T follicular helper cell (primary cell): ENCODE measurements around the gene TMEM132A.
A peak's percentile ranks its signal among the peaks of the same experiment; 100 is the strongest.
"Not testable (repeated sequence)": the region's sequence is repeated elsewhere in the genome, so short reads cannot be mapped to it uniquely, and the experiment has no call there.

ENCODE experiments used
- DNase-seq: peaks from one replicate; pipeline ENCODE4 v3.0.0-alpha.2; 2020; ENCODE audit warnings: low read depth

TMEM132A gene

DNA sequence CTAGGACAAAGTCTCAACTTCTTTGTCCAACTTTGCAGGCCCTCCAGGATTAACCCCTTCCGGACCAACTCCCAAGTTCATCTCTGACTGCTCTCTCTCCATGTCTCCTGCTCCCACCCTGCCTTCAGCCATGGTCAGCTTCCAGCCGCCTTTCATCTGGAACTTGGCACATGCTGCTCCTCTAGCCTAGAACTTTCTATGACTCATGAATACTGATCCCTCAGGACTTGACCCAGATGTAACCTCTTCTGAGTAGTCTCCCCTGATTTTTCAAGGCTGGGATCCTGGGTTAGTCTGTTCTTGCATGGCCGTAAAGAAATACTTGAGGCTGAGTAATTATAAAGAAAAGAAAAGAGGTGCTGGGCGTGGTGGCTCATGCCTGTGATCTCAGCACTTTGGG, 32.9 kb downstream of the TMEM132A start:
- no peak for DNase-seq

DNA sequence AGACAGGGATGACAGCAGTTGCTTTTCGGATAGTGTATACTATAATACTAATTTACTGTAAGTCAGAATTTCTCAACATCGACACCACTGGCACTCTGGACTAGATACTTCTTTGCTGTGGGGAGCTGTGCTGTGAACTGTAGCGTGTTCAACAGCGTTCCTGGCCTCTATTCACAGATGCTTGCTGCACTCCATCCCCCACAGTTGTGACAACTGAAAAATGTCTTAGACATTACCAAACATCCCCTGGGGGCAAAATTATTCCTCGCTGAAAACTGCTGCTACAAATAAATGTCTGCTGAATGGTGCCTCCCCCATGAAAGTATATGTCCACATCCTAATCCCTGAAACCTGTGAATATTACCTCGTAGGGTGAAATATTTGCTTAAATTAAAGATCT, 35.2 kb downstream of the TMEM132A start:
- no peak for DNase-seq

DNA sequence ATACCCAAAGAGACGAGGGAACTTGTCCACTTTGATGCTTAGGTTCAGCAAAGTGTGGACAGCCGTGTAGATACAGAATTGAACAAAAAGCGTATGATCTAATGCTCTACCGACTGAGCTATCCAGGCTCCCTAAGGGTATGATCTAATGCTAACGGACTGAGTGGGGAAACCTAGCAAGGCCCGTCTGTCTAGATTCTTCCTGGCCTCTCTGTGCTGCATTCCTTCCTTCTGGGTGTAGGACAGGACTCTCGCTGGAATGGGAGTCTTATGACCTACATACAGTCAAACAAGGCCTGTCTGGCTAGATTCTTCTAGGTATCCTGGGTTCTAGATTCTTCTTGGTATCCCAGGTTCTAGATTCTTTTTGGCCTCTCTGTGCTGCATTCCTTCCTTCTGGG, 36.1 kb downstream of the TMEM132A start:
- no peak for DNase-seq

DNA sequence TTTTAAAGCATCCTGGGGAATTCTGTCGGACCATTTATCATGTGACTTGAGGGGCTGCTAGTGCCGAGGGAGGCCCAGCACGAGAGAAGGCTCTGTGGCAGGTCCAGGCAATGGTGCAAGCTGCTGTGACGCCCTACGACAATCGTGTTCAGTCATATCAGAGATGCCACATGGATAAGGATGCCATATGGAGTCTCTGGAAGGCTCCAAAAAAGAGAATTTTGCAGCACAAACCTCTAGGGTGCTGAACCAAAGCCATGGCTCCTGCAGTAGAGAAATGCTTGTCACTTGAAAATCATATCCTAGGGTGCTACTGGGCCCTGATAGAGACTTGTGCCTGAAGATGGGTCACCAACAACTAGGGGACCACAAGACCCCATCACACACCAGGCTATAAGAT, 40.5 kb downstream of the TMEM132A start:
- no peak for DNase-seq

DNA sequence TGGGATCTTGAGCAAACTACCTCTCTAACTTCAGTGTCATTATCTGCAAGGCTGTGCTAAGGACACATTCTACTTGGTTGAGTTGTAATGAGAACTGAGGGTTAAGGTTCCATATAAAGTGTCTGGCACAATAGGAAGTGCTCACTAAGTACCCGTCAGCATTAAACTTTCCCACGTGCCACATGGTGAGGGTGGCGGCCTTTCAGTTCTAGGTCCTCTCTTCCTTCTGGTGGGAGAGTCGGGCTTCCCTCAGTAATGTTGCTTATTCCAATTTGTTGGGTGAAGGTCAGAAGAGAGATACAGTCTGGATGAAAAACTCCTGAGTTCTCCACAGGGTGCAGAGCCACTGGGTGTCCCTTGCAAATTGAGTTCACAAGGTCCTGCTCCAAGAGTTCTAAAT, 42.6 kb downstream of the TMEM132A start:
- DNase-seq, result no peak

DNA sequence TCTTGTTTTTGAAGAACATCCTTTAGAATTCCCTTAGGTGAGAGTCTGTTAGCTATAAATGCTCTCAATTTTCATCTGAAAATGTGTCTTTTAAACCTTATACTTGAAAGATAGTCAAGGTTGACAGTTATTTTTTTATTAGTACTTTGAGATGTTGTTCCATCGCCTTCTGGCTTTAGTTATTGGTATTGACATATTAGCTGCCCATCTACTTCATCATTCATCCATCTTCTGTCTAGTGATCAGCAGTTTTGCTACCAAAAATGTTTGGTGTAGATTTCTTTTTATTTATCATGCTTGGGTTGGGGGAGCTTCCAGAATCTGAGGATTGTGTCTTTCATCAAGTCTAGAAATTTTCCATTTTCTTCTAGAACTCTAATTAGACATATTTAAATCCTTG, 44.0 kb downstream of the TMEM132A start:
- no peak for DNase-seq

DNA sequence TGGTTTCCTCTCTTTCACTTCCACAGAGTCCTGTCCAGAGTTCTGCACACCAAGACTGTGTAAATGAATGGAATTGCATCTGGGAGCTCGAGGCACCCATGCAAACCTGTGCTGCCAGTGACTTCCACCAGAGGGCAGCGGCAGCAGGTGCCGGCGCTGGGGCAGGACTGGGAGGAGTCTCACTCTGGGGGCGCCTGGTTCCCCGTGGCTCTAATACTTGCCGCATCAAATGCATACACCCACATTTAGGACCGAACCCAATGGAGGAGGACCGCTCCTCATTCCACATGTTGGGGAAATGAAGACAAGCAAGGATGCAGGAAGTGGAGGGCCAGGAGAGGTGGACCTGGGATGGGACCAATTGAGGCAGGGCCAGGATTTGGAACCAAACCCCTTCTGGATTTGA, 46.1 kb downstream of the TMEM132A start:
- DNase-seq, result peak; percentile 78

DNA sequence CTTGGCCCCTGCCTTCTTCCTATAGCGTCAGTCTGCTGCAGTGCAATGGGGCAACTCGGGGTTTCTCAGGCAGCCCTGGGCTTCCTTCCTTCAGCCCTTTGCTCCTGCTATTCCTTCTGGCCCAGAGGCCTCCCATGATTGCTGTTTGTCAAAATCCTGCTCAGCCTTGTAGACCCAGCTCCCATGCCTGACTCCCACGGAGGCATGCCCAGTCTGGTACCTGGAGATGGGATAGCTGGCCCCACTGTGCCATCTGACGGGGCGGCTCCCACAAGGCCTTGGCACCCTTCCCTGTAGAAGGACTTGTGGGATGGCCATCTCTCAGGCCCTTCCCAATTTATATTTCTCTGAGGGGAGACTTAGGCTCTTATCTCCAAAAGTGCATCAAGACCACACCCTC, 46.6 kb downstream of the TMEM132A start:
- no peak for DNase-seq

DNA sequence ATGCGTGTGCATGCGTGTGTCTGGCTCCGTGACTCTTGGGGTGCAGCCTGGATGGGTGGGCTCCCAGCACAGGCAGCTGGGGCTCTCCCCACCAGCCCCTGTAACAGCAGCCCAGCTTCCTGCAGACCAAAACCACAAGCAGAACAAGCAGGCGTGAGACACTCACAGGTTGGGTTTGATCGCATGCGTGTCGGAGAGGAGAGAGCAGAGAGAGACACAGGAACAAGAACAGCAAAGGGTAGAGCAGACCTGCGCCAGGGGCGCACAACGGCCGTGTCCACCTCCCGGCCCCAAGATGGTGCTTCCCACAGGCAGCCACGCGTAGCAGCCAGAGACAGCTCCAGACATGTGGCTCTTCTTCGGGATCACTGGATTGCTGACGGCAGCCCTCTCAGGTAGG, 47.3 kb downstream of the TMEM132A start, which contains the start of gene CD6:
Gene CD6, plus strand, starts transcription at position 161 of the 400 bp plus-strand sequence. Its CDS starts 186 bp downstream, at position 347.
- DNase-seq, result peak; percentile 56

DNA sequence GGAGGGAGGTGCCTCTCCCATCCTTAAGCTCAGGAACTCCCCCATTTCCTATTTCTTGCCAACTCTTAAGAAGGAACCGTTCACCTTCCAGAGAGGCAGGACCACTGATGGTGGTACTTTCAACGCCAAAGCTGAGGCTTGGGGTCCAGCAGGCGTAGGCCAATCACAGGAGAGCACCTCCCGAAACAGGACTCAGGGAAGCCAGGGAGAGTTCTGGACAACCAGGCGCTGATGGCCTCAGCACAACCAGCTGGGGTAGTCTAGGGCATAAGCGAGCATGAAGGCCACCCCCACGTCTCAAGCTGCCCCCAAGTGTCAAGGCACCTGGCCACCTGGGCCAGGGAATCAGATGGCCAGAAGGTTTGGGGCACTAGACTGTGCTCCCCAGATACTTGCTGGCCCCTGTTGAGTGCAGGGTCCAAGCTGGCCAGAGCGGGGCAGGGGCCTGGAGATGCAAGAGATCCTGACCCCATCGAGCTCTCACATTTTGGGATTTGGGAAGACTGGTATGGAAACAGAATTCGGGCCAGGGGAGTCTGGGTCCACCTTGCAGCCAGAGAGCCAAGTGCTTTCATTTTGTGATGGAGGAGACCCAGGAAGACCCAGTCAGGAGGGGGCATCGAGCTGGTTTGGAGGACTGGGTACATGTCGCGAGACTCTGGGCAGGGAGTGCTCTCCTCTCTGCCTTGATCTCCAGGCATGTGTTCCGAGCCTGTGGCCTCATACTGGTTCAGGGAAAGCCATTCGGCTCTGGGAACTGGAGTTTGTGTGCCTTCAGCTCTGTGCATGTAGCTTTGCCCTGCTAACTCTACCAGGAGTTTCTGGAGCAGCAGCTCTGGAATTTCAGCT, 48.1 kb downstream of the TMEM132A start:
- DNase-seq, result no peak

DNA sequence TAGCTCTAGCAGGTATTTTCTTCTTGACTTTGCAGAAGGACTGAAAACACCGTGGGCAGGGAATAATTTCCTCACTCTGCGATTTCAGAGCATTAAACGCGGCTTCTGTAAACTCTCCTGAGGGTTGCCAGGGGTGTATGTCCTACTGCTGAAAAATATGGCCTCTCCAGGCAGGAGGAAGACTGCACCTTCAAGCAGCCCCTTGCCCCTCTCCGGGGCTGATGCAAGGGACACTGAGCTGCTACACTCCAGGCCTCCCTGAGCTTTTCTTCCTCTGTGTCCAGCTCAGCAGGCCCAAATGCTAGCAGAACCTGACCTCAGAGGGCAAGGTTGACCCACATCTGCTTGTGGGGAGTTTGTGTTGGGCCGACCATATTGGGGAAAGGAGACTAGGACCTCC, 49.4 kb downstream of the TMEM132A start:
- no peak for DNase-seq

DNA sequence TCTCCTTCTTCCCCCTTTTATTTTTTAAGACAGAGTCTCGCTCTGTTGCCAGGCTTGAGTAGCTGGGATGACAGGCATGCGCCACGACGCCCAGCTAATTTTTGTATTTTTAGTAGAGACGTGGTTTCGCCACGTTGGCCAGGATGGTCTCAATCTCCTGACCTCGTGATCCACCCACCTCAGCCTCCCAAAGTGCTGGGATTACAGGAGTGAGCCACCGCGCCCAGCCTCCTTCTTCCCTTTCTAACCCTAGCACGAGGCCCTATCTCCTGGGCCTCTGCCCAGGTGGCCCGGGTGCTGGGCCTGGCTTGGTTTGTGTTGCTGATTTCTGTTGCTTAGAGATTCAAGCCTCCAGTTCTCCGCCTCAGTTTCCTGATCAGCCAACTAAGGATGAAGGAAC, 50.1 kb downstream of the TMEM132A start:
- DNase-seq, result not testable (repeated sequence)

DNA sequence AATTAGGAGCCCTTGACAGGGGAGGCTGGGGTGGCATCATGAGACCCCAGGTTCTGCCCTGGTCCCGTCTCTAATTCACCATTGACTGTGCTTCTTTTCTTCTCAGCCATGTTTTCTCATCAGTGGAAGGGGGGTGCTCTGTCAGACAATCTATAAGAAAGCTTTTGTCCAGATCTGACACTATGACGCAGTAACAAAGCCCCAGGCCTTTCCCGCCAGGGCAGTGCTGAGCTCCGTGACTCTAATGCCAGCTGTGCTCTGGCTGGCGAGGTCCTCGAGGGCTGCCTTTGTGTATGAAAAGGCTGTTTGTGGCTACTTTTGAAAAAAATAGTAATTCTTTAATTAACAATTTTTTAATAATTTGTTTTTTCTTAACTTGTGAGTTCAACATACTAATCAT, 50.5 kb downstream of the TMEM132A start:
- DNase-seq, result no peak

DNA sequence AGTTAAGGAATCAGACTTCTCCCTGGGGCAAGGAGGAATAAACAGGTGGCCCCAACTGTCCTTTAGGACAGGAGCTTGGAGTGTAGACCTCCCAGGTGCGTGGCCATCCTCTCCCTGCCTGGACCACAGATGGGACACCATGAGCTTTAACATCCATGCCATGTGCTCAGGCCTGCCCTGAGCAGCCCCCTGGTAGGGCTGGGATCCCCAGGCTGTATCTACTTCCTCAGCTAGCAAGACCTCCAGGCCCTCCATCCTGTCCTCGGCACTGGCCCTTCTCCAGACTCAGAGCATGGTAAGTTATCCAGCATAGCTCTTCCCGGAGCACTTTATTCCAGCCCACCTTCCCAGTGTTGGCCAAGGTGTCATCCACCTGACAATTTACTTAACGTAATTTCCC, 53.0 kb downstream of the TMEM132A start:
- DNase-seq, result no peak

DNA sequence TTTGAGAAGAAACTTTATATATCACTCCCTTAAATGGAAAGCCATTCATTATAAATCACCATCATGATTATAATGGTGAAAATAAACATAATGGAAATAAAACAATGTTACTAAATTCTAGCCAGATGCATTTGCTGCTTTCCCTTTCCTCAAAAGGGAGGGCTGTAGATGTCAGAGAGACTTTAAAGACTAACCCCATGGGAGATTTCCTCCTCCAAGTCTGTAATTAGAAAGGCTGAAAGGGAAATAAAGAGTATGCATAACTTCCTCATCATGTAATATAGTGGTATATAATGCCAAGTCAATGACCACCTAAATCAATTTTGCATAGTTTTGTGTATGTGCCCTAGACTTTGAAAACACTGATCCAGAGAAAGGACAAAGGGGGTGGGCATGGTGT, 53.6 kb downstream of the TMEM132A start:
- no peak for DNase-seq

DNA sequence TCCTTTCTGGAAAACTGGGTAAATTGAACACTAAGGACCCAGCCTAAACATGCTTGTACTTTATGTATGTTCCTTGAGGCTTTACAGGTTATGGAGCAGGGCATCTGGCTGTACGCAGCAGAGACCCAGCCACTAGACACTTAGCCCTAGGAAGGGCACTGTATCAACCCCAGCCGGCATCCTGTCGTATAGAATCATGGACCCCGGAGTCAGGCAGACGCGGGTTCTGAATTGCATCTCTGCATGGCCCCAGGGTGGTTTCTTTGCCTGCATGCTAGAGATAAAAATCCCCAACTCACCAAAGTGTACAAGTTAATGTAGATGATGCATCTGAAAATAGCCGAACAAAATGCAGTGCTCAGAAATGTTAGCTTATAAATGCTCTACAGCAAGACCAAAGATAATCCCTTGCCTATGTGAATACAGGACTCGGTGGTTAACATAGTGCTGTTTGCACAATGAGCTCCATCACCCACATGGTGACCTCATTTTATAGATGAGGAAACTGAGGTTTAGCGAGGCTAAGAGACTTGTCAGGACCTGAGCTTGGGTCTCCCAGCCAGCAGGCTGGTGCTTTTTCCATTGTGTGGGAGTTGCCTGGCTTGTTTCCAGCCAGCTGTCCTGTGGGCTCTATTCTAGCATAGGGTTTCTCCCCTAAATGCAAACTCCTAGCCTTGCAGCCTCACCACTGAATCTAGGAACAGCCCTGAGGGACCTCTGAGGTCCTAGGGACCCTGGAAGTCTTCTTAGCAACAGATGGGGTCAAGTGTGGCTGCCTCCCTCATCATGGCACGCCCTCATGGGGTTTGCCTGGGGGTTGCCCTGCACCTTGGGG, 54.5 kb downstream of the TMEM132A start:
- no peak for DNase-seq

DNA sequence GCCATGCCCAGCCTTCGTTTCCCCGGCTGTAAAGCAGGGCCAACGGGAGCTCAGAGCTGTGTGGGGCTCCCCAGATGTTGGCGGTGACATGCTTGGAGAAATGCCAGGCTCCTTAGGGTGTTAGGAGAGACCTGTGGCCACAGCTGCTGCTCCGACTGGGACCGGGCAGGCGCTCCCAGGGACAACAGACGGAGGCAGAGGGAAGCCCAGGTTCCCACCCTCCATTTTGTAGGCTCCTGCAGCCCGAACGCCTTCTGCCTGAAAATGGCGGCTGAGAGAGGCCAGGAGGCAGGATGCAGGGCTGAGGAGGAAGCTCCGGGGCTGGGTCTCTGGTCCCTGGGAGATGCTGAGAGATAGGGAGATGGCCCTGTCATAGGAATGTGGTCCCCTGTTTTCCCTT, 57.3 kb downstream of the TMEM132A start:
- no peak for DNase-seq

DNA sequence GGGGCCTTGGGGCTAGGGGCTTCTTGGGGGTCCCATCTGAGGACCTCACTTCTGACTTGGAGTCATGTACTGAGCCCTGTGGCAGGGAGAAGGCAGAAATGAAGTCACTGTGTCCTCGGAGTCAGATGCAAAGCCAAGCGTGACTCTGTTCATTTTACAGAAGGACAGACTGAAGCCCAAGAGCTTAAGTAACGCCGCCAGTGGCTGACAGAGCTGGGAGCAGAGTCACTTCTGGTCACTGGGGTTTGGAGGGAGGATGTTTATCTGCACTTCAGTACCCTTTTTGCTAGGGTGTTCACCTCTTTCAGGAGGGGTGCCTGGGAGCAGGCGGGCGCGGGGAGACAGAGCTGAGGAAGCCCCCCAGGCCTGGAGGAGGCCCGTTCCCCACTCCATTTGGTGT, 57.9 kb downstream of the TMEM132A start:
- no peak for DNase-seq

DNA sequence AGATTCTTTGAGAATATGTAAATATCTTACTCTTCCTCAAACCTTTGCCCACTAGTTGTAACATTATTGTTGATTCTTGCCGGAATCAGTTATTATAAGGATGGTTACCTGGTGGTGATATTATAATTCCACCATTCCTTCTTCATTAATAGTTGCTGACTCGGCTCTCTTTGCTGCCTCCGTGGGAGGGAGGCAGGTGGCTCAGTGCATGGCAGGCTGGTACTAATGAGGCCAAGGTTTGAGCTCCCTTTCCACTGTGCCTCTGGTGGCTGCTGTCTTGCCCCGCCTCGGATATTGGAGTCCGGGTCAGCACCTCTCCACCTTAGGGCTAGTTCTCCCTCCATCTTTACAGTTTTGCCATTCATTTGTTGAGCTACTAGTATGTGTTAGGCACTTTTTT, 59.9 kb downstream of the TMEM132A start:
- DNase-seq, result no peak

DNA sequence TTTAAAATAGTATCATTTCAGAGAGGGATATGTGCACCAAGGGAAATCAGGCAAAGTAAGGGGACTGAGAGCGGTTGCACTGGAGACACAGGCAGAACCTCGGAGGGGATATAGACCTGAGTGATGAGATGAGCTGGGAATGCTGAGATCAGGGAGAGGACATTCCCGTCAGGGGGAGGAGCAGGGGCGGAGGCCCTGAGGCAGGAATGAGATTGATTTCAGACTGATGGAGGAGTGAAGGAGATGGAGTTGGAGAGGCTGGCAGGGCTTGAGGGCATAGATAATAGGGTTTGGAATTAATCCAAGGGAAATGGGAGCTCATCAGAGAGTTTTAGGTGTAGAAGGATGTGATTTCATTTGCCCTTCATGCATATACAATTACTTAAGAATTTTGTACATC, 60.4 kb downstream of the TMEM132A start:
- no peak for DNase-seq

DNA sequence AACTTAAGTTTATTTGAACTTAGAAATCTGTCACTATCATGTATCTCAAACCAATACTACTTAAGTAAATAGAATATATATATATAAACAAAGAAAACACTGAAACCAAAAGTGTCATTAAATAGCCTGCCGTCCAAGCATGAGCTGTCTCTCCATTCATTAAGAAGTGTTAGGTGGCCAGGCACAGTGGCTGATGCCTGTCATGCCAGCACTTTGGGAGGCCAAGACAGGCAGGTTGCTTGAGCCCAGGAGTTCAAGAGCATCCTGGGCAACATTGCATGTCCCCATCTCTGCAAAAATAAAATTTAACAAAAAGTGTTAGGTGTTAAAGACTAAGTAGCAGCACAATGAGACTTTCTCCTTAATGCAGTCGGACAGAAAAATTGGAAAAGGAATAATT, 61.2 kb downstream of the TMEM132A start:
- no peak for DNase-seq

DNA sequence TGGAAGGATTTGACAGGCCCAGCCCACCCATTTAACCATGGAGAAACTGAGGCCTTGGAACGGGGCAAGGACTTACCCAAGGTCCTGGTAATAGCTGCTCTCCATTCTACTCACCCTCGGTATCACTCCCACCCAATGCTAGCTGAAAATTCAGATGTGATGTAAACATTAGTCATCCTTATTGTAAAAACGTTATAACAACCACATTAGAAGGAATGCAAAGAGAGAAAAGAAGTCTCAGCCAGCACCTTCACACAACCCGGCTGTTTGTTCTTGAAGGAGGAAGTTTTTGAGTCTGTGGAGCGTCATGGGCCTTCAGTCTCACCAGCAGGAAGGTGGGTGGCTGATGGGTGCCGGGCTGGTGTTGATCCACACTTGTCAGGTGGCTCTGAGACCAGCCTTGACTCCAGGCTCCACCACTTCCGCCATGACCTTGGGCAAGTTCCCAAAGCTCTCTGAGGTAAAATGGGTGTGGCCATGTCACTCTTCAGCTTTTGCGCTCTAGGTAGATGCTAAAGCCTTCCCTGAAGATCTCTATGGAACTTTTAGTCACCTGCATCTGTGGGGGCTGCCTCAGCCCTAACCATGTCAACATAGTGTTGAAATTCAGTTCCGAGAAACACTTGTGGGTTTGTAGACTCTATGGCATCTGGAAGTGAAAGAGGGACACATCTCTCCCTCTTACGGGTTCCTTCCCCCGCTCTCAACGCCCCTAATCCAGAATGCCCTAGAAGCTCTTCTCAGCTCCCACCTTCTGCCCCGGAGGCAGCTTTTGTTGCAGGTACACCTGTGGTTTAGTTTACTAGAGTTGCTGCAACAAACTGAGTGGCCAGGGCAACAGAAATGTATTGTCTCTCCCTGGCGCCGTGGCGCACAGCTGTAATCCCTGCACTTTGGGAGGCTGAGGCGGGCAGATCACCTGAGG, 62.0 kb downstream of the TMEM132A start:
- DNase-seq, result peak; percentile 92
